ENCODE measurements around the gene THEM5. TPM values are rescaled to one million over a fixed set of nuclear protein-coding genes. Genes with fewer than 3 reads are reported as not detected.

Gene THEM5
- total and polyA plus RNA-seq, 10 of the 15 experiments (the other 5 are each of a cell fraction or from before 2014, with no cell fraction given) = 0.16 TPM; not detected in 9

- TF ChIP-seq ETV6 (conservative IDR thresholded peaks at IDR 0.05 in 1 of 2, IDR thresholded peaks at IDR 0.05 in 1 of 2; ENCODE audit: borderline replicate concordance in 1 of 2, low read depth in 1 of 2) = no peak
- TF ChIP-seq EED (IDR thresholded peaks at IDR 0.05; ENCODE audit: low read depth) = no peak
- TF ChIP-seq FOXM1 (IDR thresholded peaks at IDR 0.05; ENCODE audit: low read depth, low read length) = no peak
- no peak for TF ChIP-seq FOXK2 (IDR thresholded peaks at IDR 0.05)
- peak; percentile 53; the same call in 1 of the 2 replicates for TF ChIP-seq IKZF1 (conservative IDR thresholded peaks at IDR 0.05)
- TF ChIP-seq MEF2A (IDR thresholded peaks at IDR 0.05; ENCODE audit: insufficient read depth, low read depth, low read length) = no peak
- TF ChIP-seq SRF (IDR thresholded peaks at IDR 0.05; ENCODE audit: low read depth in 2 of 2, low read length in 2 of 2) = no peak
- peak; percentile 56; the same call in 1 of the 2 replicates for TF ChIP-seq SPI1 (IDR thresholded peaks at IDR 0.05; ENCODE audit: borderline replicate concordance, insufficient read depth, low read depth, low read length)
- TF ChIP-seq HDAC2 (IDR thresholded peaks at IDR 0.05) = no peak
- no peak for TF ChIP-seq CEBPB (IDR thresholded peaks at IDR 0.05; ENCODE audit: borderline replicate concordance in 1 of 2, low read depth in 2 of 2, low read length in 2 of 2)
- TF ChIP-seq FOS (IDR thresholded peaks at IDR 0.05; ENCODE audit: borderline replicate concordance, extremely low read depth, insufficient read length) = no peak
- peak in 1 of 2 experiments; percentile 19; a peak in 1 of 4 replicates for TF ChIP-seq IKZF2 (IDR thresholded peaks at IDR 0.05)
- TF ChIP-seq KAT2A (conservative IDR thresholded peaks at IDR 0.05; ENCODE audit: control insufficient read depth, low read depth, low read length) = no peak
Observed at GRCh38 chr1:151859891-151860293, 6.4 kb upstream of the THEM5 start (continued).

Measured in GM12878 (cell line).